ENCODE results near the gene SH3BGR. TPM values are rescaled to one million over a fixed set of nuclear protein-coding genes. Genes with fewer than 3 reads are reported as not detected.

SH3BGR gene
- total RNA-seq, 2 donors from 2014 or later, result 14.6 to 24.9 TPM

DNA sequence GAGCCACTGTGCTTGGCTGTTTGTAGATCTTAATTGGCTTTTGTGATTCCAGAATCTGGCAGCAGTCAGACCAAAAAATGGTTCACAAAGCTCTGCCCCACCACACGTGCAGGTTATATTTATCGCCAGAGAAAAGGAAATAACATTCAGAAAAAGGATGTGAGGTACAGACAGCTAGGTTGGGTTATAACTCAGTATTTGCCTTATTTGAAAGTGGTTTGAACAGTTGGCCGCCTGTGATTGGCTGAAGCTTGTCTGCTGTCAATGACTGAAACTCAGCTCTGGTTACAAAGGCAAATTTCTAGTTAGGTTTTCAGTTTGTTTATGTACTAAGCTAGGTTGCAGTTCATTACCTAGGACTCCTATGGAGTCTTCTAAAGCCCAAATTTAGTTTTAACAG, 9.6 kb downstream of the SH3BGR start:
- Histone ChIP-seq H3K27ac (no peak overlapping the region), H3K4me3 (no peak overlapping the region), H3K9me3 (no peaks in the 10 kb centered on the region), H3K36me3 (peaks cover 8% of the 10 kb centered on the region), H3K4me1 (ENCODE audit: control insufficient read depth in 1 of 2, low read depth in 2 of 2) (peaks cover 0 to 11% of the 10 kb centered on the region in 2 donors), H3K27me3 (replicated peaks; ENCODE audit: insufficient read depth) (no peaks in the 10 kb centered on the region)
- ATAC-seq (ENCODE audit: insufficient number of reproducible peaks, low FRiP score, low read depth), result no peak
- no peak for DNase-seq (ENCODE audit: low spot score)
- TF ChIP-seq, protein P1, sequence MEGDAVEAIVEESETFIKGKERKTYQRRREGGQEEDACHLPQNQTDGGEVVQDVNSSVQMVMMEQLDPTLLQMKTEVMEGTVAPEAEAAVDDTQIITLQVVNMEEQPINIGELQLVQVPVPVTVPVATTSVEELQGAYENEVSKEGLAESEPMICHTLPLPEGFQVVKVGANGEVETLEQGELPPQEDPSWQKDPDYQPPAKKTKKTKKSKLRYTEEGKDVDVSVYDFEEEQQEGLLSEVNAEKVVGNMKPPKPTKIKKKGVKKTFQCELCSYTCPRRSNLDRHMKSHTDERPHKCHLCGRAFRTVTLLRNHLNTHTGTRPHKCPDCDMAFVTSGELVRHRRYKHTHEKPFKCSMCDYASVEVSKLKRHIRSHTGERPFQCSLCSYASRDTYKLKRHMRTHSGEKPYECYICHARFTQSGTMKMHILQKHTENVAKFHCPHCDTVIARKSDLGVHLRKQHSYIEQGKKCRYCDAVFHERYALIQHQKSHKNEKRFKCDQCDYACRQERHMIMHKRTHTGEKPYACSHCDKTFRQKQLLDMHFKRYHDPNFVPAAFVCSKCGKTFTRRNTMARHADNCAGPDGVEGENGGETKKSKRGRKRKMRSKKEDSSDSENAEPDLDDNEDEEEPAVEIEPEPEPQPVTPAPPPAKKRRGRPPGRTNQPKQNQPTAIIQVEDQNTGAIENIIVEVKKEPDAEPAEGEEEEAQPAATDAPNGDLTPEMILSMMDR (IDR thresholded peaks at IDR 0.05), result no peak

DNA sequence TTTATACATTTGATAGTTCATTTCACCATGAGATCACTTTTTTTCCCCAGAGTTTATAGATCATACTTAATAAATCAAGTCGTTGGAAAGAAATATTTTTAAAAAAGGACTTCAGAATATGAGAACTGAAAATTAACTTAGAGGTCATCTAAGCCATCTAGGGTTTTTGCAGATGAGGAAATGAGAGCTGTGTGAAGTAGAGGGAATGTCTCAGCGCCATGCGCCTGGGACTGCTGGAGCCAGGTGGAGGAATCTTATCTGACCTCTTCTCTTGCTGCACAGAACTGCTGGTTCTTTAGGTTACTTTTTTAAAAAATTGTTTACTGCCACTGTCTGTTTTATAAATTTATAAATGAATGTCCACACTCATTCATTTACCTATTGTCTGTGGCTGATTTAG, 11.5 kb downstream of the SH3BGR start:
- no peak for ATAC-seq (ENCODE audit: insufficient number of reproducible peaks, low FRiP score, low read depth)
- Histone ChIP-seq H3K27me3 (replicated peaks; ENCODE audit: insufficient read depth) (no peaks in the 10 kb centered on the region), H3K9me3 (no peaks in the 10 kb centered on the region), H3K27ac (no peak overlapping the region), H3K4me3 (no peak overlapping the region), H3K4me1 (ENCODE audit: control insufficient read depth in 1 of 2, low read depth in 2 of 2) (peaks cover 0 to 3% of the 10 kb centered on the region in 2 donors), H3K36me3 (peaks cover 8% of the 10 kb centered on the region)
- no peak for DNase-seq (ENCODE audit: low spot score)
- TF ChIP-seq, protein P1 (IDR thresholded peaks at IDR 0.05), result no peak

- H3K36me3 ChIP-seq, result peaks cover 11% of the 10 kb centered on the region
- H3K4me3 ChIP-seq, result no peak overlapping the region
- H3K27me3 ChIP-seq (replicated peaks; ENCODE audit: insufficient read depth), result no peaks in the 10 kb centered on the region
- TF ChIP-seq, protein P1 (IDR thresholded peaks at IDR 0.05), result no peak
- no peaks in the 10 kb centered on the region for H3K4me1 ChIP-seq (ENCODE audit: control insufficient read depth in 1 of 2, low read depth in 2 of 2)
- no peak overlapping the region for H3K27ac ChIP-seq
- ATAC-seq (ENCODE audit: insufficient number of reproducible peaks, low FRiP score, low read depth) (no peak), DNase-seq (ENCODE audit: low spot score) (no peak)
- H3K9me3 ChIP-seq, result no peaks in the 10 kb centered on the region
Measured at GRCh38 chr21:39466584-39466983, 14.8 kb downstream of the SH3BGR start.

GRCh38 chr21:39467746-39468145, 16.0 kb downstream of the SH3BGR start:
- no peak for ATAC-seq (ENCODE audit: insufficient number of reproducible peaks, low FRiP score, low read depth)
- no peaks in the 10 kb centered on the region for H3K27me3 ChIP-seq (replicated peaks; ENCODE audit: insufficient read depth)
- no peaks in the 10 kb centered on the region for H3K9me3 ChIP-seq
- H3K4me1 ChIP-seq (ENCODE audit: control insufficient read depth in 1 of 2, low read depth in 2 of 2), result no peaks in the 10 kb centered on the region
- DNase-seq (ENCODE audit: low spot score), result no peak
- peaks cover 11% of the 10 kb centered on the region for H3K36me3 ChIP-seq
- TF ChIP-seq, protein P1 (IDR thresholded peaks at IDR 0.05), result no peak
- no peak overlapping the region for H3K4me3 ChIP-seq
- no peak overlapping the region for H3K27ac ChIP-seq

GRCh38 chr21:39468559-39468958, 16.8 kb downstream of the SH3BGR start:
- H3K4me3 ChIP-seq, result no peak overlapping the region
- no peaks in the 10 kb centered on the region for H3K27me3 ChIP-seq (replicated peaks; ENCODE audit: insufficient read depth)
- no peaks in the 10 kb centered on the region for H3K9me3 ChIP-seq
- H3K4me1 ChIP-seq (ENCODE audit: control insufficient read depth in 1 of 2, low read depth in 2 of 2), result no peaks in the 10 kb centered on the region
- DNase-seq (ENCODE audit: low spot score) (no peak), ATAC-seq (ENCODE audit: insufficient number of reproducible peaks, low FRiP score, low read depth) (no peak)
- peaks cover 9% of the 10 kb centered on the region for H3K36me3 ChIP-seq
- no peak overlapping the region for H3K27ac ChIP-seq
- TF ChIP-seq, protein P1 (IDR thresholded peaks at IDR 0.05), result no peak
